HG03354 (cell line): ENCODE results near the gene BACH2.

Experiments used
- ATAC-seq: cut with Tn5 transposase; IDR thresholded peaks from one replicate; pipeline ENCODE4 v1.9.1; 2021; ENCODE audit warnings: mild to moderate bottlenecking; ENCODE audit not compliant: unreplicated experiment, poor library complexity, severe bottlenecking

The BACH2 gene

DNA sequence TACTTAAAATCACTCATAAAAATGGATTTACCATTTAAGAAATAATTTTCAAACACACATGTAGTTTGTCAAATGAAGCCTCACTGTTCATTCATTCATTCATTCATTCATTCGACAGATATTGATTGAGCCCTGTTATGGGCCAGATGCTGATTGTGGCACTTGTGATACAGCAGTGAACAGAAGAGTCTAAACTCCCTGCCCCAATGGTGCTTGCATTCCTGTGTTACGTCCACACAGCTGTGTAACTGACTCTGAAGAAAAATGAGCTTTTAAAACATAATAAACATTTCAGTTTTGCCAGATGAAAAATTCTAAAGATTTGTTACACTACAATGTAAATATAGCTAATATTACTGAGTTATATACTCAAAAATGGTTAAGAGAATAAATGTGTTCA lies 46.2 kb downstream of the BACH2 start:
- ATAC-seq, result no peak

DNA sequence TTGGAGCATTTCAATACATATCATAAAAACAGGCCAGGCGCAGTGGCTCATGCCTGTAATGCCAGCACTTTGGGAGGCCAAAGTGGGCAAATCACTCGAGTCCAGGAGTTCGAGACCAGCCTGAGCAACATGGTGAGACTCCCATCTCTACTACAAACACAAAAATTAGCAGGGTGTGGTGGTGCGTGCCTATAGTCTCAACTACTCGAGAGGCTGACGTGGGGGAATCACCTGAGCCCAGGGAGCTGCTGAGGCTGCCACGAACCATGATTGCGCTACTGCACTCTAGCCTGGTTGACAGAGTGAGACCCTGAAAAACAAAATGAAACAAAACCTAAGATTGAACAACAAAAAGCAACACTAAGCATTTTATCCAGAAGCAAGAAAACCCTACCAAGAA lies 47.2 kb downstream of the BACH2 start:
- ATAC-seq, result no peak

DNA sequence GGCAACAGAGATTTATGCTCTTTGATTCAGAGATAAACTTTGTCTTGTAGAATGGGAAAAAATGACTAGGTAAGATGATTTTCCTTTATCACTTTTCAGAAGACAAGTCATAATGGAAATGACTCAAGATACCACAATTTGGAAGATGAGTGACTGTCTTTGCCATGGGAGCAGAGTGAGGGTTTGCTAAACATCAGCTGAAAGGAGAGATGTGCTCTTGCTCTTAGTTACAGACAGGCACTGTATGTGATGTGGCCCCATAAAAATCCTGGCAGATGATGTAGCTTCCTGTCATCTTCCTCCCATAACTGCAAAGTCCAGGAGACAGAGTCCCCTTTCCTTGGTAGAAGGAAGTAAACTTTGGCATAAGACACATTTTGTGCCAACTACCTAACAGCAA lies 47.6 kb downstream of the BACH2 start:
- no peak for ATAC-seq

DNA sequence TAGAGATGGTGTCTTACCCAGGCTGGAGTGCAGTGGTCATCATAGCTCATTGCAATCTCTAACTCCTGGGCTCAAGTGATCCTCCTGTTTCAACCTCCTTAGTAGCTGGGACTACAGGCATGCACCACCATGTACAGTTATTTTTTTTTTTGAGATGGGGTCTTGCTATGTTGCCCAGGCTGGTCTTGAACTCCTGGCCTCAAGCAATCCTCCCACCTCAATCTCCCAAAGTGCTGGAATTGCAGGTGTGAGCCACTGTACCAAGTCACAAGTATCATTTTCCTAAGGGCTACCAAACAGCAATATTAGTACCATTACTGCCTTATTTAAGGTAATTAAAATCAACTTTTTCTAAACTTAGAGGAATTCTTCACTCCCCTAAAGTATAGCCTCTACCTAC lies 49.4 kb downstream of the BACH2 start:
- no peak for ATAC-seq

DNA sequence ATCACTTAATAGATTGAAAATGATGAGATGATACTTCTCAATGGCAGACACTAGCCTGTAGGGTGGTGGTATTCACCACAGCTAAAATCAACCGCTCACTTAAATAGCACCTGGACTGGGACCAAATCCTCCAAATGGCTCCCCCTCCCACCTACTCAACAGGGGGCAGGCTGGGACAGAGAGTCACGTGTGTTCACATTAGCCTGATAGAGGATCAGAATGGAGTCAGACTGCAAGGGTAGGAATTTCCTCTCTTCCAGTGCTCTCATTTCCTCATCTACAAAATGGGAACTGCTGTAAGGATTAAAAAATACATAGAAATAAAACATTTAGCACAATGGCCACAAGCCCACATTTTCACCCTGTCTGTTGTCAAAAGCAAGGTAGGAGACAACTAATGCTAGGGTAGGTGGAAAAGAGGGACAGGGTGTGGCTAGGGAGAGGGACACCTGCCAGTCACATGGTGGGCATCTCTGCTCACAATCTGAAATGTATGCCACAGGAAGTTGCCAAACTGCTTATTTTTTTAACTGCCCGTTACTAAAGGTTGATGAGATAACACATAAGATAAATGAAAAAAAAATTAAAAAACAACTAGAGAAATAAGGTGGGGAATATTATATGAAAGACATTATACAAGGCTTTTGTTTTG lies 55.3 kb downstream of the BACH2 start:
- ATAC-seq, result no peak

DNA sequence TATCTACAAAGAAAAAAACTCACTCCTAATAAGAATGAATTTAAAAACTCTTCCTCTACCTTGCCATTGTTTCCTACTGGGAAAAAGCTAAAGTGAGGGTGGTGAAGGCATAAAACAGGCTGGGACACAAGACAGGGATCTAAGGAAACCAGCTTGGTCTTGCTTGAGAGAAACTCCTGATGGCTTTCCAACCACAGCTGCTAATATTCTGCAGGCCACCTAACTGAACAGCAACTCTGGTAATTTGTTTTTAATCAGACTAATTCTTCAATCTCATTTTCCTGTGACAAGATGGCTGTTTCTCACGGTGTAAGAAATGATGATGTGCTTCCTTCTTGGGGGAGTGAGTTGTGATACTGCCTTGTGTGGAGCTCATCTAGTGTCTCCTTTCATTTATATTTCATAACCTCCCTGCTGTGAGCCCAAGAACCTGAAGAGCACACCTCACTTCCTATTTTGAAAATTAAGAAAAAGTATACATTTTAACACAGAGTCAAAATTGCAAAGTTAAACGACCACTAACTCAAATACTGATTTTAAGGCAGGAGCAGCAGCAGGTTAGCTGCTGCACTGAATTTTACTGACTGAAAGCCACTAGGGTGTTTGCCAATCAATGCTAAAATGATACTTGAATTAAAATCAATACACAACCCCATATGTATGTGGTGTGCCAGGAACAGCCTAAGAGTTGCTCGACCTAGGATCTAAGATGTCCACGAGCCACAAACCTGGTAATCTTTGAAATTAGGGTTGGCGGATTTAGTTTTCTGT lies 58.0 kb downstream of the BACH2 start:
- ATAC-seq, result no peak

DNA sequence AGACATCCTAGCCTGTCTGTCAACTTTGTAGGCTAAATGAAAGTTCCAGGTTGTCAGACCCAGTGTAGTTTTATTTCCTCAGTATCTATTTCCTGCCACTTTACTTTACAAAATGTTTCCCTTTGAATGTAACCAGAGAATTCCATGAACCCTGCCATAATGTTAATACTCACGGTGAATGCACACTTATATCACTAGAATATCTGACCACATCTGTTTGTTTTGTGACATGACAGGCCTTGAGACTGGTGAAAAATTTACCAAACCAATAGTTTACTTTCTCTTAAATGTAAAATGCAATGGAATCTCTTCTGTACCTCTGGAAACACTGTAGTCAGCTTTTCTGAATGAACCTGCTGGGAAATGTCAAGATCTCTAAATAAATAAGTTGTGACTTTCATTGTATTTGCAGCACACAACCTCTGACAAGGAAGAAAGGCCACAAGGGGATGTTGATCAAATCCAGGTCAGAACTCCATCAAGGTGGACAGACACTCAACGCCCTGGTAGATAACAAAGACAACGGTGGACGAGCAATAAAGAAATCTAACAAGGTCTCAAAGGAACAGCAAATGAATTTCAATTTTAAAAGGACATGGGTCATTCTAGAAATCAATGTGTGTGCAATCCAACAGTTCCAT lies 59.2 kb downstream of the BACH2 start:
- ATAC-seq, result no peak

DNA sequence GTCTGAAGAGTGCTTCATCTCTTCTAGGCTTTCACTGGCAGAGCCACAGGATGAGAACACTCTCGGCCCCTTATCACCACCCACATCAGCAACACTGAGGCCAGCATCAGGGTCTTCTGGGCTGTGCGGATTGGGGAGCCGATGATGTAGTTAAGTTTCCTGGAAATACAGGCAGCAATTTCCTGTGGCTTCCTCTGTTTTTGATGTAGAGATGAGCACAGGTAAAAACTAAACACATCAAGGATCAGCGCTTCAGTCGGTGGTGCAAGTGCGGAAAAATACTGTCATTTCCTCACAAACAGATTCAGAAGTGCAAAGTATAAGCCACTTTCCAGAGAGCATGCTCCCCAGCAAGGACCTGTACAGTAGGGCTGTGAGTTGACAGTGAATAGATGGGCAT lies 62.6 kb downstream of the BACH2 start:
- no peak for ATAC-seq

DNA sequence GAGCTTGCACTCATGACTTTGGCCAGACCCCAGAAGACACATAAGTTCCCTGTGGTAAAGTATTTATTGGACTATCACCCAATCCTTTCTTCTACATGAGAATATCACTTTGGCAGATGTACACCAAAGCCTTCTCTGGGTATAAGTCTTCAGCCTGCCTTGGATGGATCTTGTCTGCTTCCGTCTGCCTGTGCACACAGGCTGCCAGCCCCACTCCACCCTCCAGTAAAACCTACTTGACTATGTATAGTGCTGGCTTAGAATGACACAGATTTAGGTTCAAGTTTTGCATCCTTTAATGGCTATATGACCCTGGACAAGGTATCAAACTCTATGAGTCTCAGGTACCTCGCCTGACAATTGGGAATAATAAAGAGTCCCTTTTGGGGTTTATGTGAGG lies 63.4 kb downstream of the BACH2 start:
- no peak for ATAC-seq

DNA sequence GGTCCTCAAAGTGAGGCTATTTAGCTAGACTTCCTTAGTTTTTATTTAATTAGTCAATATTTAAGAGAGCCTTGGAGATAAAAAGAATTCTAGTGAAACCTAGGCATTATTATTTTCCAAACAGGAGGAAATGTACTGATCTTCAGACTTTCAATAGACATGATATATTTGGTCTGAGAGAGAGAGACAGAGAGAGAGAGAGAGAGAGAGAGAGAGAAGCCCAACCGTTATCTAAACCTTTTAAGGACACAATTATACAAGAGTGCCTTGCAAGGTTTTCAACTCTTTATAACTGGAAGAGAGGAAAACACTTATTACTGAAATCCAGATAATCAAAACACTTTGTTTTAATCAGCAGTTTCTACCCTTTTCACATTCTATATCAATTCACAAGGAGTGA lies 64.8 kb downstream of the BACH2 start:
- ATAC-seq, result no peak

DNA sequence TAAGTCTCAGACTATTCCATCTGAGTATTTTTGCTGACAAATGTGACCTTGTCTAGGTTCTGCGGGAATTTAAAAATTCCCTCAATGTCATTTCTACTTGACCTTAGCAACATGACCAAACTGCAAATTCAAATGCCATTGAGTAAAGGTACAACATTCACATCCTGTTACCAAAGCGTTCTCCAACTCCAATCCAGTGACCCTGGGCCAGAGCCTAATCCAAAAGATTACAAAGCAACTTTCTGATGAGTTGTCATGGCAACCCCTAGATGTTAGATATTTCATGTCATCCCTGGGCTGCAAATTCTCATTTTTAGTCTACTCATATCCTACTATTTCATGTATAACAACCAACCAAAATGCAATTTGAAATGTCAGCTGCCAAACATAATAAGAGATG lies 65.3 kb downstream of the BACH2 start:
- ATAC-seq, result no peak

DNA sequence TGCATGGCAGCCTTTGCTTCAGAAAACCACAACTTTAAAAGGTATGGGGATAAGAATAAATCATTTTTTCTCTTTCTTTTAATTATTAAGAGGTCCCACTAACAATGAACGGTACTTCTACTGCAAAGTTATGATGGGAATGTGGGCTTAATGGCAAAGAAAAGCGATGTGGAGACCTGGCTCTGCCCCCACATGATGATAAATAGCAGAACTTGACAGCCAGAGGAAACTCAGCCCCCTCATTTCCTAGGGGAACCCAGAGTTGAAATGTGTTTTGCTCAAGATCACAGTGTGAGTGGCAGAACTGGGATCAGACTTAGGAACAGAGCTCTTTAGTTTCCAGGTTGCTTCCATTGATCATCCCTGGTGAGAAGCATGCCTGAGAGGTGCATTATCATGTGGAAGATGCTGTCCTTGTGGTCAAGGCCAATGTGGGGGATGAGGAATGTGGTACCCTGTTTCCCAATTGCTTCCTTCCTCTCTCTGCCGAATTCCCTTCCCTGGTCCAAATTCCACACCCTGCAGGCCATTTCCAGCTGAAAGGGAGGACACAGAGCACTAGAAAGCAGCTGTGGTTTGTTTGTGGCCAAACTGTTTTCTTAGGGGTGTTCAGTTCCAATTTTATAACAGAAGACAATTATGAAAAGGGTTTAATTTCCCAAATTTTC lies 66.0 kb downstream of the BACH2 start:
- ATAC-seq, result no peak

DNA sequence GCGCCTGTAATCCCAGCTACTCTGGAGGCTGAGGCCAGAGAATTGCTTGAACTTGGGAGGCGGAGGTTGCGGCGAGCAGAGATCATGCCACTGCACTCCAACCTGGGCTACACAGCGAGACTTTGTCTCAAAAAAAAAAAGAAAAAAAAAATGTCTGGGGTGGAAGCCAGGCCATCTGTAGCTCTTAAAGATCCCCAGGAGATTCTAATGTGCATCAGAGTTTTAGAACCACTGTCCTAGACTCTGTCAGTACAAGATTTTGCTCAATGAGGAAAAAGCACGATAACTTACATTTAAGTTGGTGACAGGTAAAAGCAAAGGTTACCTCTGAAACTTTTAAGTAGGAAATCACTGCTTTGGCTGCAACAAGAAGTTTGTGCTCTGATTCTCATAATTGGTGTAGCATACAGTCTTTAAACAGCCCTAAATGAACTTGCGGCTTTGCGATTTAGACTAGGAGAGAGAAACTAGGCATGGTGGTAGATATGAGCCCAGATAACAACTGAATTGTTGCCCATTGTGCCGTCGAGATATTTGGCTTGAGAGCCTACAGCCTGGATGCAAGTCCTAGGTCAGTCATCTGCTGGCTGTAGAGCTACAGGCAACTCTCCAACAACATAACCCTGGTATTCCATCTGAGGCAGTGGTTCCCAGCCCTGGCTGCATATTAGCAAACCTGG lies 67.2 kb downstream of the BACH2 start:
- no peak for ATAC-seq

DNA sequence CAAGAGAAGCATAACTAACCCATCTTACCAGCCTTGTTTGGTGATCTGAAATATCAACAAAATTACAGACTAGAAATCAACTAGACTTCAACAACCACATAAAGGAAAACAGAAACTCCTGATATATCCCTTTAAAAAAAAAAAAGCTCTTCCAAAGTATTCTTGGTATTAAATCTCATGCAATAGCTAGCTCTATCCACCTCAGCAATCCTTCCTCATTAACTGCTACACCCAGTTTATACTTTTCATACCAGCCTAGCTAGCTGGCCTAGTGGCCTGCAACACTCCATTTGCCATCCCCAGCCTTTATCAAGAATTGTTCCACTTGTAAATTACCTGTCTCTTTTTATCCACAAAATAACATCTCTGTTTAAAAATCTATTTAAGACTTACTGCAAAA lies 69.0 kb downstream of the BACH2 start:
- ATAC-seq, result no peak

DNA sequence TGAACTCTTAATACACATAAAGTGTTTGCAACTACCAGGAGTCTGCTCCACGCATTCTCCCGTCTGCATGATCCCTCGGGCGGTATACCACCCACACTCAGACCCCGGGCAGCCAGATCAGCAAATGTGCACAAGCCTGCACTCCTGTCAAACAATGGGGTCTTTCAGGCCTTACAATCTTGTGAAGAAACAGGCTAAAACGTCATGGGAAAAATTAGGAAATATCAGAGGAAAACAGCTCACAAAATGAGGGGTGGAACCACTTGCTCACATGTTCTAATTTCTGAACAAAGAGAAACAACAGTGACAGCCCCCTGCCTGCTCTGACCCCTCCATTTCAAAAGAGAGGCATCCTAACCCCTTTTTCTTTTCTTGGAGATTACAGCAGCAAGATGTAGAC lies 69.4 kb downstream of the BACH2 start:
- ATAC-seq, result no peak

DNA sequence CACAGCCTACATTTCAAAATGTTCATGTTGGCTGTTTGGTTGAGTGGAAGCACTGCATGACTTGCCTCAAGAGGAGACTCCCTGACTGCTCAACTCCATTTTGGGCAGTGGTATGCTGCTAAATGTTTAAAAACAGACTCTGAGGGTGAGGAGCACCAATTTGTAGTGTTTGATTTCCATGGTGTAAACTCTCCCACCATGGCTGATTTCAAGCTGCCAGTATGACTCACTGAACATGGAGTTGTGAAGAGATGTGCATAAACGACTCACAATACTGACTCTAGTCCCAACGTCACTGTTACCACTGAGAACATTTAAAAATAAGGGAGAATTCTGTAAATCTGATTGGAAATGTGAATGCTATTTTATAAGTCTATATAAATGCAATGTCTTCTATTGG lies 70.4 kb downstream of the BACH2 start:
- no peak for ATAC-seq

DNA sequence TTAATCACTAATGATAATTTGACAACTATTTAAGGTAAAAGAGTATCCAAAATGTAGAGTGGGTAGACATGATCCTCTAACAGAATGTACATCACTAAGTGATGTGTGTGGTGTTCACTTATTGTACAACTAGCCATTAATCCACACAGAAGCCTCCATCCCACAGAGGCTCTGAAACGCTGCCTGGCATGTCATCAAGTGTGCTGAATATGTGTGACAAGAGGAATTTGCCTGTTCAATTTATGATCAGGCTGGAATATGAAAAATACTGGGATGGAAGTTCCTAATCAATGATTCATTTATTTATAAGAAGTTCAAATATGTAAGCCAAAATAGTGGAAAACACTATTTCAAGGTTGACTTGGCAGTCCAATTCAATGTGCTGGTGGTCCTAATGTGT lies 72.4 kb downstream of the BACH2 start:
- ATAC-seq, result no peak

DNA sequence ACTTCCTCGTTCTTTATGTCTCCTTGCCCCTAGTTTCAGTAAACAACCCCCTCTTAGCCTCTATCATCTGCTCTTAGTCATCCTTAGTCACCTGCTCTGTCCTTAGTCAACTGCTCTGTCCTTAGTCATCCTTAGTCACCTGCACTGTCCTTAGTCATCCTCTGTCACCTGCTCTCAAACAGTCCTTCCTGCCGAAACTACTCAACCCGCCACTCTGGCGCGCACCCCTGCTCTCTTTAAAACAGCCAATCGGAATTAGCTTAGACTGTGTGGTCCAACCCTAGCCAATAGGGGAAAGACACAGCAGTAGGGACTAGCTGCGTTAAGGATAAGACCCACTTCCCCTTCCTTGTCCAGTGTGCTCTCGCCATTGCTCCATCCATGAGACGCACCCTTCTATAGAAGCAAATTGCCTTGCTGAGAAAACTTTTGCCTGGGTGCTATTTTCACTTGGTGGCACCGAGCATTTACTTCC lies 73.9 kb downstream of the BACH2 start:
- ATAC-seq, result no peak

DNA sequence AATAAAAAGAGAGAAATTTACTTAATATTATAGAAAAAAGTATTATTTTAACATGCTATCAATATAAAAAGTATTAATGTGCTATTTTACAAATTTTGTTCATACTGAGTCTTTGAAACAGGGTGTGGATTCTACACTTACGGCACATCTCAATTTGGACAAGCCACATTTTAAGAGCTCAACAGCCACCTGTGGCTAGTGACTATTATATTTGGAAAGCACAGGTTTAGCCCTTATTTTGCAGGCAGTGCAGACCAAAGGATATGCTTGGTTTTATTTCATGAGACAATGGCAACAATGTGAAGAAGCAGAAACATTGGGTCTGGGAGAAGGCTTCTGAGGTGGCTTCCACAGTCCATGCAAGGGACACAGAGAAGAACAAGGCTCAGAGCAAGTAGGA lies 74.6 kb downstream of the BACH2 start:
- no peak for ATAC-seq

DNA sequence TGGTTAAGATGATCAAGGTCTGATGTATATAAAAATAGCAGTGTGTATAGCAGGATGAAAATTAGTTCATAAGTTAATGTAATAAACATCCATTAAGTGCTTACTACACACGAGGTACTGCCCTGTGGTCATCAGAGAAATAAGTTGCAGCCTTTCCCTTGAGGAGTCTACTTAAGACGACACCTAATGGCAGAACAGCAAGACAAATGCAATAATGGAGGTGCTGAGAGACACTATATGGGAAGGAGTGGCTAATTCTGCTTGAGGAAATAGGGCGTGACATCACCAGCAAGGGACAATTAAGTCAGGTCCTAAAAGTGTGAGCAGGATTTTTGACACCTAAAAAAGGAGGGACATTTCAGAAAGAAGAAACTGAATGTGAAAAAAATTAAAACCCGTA lies 75.2 kb downstream of the BACH2 start:
- no peak for ATAC-seq
